Muscle of arm (tissue), 12 donors: ENCODE data around the gene KHDRBS1. TPM values are rescaled to one million over a fixed set of nuclear protein-coding genes. Genes with fewer than 3 reads are reported as not detected.
"Not testable (repeated sequence)": the region's sequence is repeated elsewhere in the genome, so short reads cannot be mapped to it uniquely, and the experiment has no call there.

Experiments
- DNase-seq: peaks from one replicate; pipeline ENCODE4 v3.0.0-alpha.2; 2013
- polyA plus RNA-seq, 12 donors: library from polyadenylated mRNA; unstranded; fragments of 120-200 nt; gene quantifications; one replicate each; pipeline ENCODE4 v1.2.1, GENCODE V29; 2013; ENCODE audit not compliant: insufficient read length in 12 of 12

KHDRBS1 gene
- polyA plus RNA-seq, 12 donors, result 131 to 170 (median 142) TPM; not detected in 1

DNA sequence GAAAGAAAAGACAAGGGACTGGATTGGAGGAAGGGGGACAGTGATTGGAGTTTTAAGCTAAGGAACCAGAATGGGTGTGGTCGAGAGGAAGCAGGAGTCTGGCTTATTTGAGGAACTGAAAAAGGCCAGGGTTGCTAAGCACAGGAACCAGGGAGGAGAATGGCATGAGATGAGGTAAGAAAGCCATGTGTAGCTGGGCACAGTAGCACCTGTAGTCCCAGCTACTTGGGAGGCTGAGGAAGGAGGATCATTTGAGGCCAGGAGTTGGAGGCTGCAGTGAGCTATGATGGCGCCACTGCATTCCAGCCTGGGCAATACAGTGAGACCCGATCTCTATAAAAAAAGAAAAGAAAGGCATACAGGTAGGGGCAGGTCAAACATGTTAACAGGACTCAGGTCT, 8.1 kb upstream of the KHDRBS1 start:
- DNase-seq, result no peak

GRCh38 chr1:32007591-32007940, 6.1 kb upstream of the KHDRBS1 start:
- DNase-seq, result no peak

GRCh38 chr1:32010246-32010645, 3.4 kb upstream of the KHDRBS1 start:
- DNase-seq, result no peak

- DNase-seq, result peak; percentile 11
Observed at GRCh38 chr1:32012709-32013385, 821 bp upstream of the KHDRBS1 start.

- DNase-seq, result peak; percentile 64
Observed at GRCh38 chr1:32014199-32014947, 705 bp downstream of the KHDRBS1 start.

- no peak for DNase-seq
Observed at GRCh38 chr1:32014948-32015273, 1.2 kb downstream of the KHDRBS1 start.

- no peak for DNase-seq
Observed at GRCh38 chr1:32020339-32020738, 6.7 kb downstream of the KHDRBS1 start.

DNA sequence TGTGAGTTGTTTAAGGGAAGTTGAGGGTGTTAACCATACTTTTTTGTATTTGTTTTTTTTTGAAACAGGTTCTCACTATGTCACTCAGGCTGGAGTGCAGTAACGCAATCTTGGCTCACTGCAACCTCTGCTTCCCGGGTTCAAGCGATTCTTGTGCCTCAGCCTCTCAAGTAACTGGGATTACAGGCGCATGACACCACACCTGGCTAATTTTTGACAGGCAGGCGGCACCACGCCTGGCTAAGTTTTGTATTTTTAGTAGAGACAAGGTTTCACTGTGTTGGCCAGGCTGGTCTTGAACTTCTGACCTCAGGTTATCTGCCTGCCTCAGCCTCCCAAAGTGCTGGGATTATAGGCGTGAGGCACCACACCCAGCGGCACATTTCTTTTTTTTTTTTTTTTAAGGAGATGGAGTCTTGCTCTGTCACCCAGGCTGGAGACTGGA, 7.9 kb downstream of the KHDRBS1 start:
- not testable (repeated sequence) for DNase-seq

GRCh38 chr1:32023351-32023750, 9.7 kb downstream of the KHDRBS1 start:
- no peak for DNase-seq

GRCh38 chr1:32025515-32025914, 11.8 kb downstream of the KHDRBS1 start:
- DNase-seq, result no peak

DNA sequence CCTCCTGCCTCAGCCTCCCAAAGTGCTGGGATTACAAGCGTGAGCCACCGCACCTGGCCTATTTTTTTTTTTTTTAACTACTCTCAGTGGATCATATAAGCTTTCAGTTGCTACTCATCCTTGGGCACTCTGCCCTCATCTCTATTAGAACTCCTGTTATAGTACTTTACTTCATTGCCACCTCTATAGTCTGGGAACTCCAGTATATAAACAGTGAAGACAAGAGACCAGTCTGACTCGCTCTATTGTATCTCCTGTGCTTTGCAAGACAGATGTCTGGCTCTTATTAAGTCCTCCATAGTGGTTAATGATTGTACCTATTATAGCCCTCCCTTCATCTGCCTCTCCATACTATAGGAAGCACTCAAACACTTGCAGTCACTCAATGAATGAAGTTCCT, 15.1 kb downstream of the KHDRBS1 start:
- DNase-seq, result no peak

DNA sequence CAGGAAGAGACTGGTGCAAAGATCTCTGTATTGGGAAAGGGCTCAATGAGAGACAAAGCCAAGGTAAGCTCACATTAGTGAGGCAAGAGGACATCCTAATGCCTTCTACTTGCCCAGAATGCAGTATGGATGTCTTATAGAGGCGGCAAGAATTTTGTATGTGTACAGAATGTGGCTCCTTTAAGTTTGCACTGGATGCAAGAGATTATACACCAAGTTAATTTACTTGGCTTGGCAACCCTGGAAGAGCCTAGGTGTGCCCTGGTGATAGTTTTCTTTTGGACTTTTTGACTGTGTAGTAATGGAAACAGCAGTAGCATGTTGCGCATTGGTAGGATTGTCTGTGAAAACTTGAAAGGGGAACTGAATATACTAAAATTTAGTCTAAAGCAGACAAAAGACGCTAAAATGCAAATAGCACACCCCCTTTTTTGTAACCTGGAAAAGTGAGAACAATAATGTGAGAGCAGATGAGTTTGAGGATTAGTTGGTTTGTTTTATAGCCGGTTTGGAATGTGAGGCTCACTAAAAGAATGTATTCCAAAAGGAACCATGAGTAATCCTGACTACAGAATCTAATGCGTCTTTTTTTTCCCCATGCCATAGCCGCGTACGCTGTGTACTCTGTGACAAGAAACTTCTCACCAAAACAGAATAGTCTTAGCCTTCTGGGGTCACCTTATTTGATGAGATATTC, 18.1 kb downstream of the KHDRBS1 start:
- DNase-seq, result no peak

DNA sequence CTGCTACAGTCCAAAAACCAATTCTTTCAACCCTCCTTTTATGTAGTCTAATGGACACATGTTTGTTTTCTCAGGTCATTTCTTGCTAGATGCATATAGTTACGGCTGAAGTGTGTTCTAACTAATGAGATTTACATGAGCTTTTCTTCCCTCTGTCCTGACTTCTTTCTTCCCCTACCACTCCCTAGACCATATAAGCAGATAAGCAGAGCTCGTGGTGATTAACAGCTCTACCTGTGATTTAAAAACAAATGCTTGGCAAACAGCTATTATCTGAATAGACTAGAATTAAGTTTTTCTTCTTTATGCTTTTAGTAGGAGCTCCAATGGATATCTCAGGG, 18.6 kb downstream of the KHDRBS1 start:
- DNase-seq, result no peak

DNA sequence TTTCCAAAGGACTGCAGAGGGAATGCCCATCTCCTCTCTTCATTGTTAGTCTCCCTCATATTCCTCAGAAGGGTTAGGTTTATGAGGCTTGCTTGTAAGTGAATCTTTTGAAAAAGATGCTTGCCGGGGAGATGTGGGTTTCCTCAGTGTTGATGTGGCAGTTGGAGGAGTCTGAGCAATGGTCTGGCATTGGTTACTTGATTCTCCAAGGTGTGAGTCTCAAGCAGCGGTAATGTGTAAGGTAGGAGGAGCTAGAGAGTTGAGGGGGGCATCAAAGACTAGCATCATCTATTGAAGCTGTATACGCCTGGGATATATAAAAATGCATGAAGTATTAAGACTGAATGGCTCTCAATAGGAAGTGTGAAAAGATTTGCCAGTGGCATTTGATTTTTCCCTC, 21.5 kb downstream of the KHDRBS1 start:
- no peak for DNase-seq

DNA sequence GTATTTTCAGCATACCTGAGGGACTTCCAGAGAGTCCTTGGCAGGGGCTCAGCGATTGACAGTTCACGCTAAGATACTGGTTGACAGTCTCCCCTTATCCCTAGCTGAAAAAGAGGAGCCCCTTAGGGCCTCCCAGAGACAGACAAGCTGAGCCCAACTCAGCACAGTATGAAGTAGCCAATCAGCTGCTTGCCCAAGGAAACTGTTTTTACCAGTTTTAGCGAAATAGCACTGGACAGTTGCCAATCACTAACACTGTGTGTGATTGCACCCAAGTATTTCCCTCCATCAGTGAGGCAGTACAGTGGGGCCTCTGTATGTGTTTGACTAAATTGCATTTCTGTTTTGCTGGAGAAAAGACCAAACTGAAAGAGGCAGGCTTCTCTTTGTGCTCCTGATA, 27.0 kb downstream of the KHDRBS1 start:
- no peak for DNase-seq

DNA sequence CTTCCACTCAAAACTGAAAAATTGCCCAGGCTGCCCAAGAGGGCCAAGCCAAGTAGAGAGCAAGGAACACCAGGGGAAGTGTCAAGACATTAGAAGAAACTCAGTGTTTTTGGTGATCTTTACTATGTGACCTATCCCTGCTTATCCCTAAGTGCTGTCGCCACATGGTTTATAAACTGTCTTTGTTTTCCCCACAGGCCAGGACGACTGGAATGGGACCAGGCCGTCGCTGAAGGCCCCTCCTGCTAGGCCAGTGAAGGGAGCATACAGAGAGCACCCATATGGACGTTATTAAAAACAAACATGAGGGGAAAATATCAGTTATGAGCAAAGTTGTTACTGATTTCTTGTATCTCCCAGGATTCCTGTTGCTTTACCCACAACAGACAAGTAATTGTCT, 28.7 kb downstream of the KHDRBS1 start:
- no peak for DNase-seq

DNA sequence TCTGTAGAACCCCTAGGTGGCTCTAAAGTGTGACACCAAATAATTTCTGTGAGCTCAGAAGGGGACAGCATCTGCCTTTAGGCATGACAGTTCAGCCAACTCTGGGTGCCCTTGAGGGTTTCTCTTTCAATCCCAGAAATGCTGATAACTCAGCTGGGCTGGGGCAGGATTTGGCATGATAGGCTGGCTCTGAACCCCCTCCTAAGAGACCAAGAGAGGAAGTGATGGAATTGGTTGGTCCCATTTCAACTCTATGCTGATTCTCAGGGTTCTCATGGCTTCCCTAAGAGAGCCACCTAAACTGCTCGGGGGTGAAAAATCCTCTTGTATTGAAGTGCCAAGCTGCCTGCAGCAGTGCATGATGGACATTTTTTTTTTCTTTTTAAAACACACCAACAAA, 30.6 kb downstream of the KHDRBS1 start:
- no peak for DNase-seq

DNA sequence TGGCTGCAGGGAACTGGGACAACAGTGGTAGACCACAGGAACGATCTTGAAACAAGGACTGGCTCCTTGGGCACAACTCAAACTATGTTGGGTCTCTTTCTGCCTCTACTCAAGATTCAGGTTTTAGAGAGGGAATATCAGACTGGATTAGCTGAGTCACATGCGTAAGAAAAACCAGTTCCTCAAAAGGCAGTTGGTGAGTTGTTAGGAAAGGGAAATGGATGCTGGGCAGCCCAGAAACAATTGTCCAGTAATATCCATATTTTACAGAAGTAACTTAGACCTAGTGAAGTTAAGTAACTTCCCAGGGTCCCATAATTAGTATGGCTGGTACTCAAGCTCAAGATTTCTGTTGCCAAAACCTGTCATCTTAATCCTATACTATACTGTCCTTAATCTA, 32.1 kb downstream of the KHDRBS1 start:
- no peak for DNase-seq

- no peak for DNase-seq
Observed at GRCh38 chr1:32047701-32048100, 34.0 kb downstream of the KHDRBS1 start.

- no peak for DNase-seq
Observed at GRCh38 chr1:32048440-32048839, 34.8 kb downstream of the KHDRBS1 start.

- DNase-seq, result no peak
Observed at GRCh38 chr1:32051706-32052105, 38.0 kb downstream of the KHDRBS1 start.

- no peak for DNase-seq
Observed at GRCh38 chr1:32052887-32053286, 39.2 kb downstream of the KHDRBS1 start.

DNA sequence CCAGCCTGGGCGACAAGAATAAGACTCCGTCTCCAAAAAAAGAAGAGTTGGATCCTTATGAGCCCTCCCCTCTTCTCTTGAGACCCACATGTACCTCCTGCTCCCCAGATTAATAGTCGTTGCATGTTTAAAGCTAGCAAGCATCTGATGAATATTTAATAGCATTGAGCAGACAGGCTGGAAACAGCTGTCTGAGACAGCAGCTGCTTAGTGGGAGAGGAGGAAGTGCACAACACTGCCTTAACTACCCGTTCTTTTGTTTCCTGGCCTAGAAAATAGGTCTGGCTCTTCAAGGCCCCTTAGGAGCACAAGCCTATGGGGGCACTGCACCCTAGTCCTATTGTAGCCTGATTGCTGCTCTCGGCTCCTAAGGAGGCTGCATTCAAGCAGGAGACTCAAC, 41.7 kb downstream of the KHDRBS1 start:
- no peak for DNase-seq
